Caco-2 (cell line): ENCODE measurements around the gene XAF1. TPM values are rescaled to one million over a fixed set of nuclear protein-coding genes. Genes with fewer than 3 reads are reported as not detected.

Experiments used
- BruUV-seq: library from RNA; stranded (reverse); fragments of 400-500 nt; replicated peaks from 2 replicates; lab custom pipeline; 2021; lab: Mats Ljungman, UMichigan
- CTCF ChIA-PET: fragments of 300-600 bp; sonication (Branson Sonifier 250); formaldehyde crosslinking; loops from one replicate; lab custom pipeline; 2022; ENCODE audit warnings: antibody characterized with exemption; lab: Charles Lee
- POLR2A ChIA-PET: fragments of 300-600 bp; sonication (Branson Sonifier 250); formaldehyde crosslinking; loops from one replicate; lab custom pipeline; 2022; ENCODE audit warnings: antibody characterized with exemption; lab: Charles Lee
- DNase-seq, 2 experiments: peaks; one replicate each; pipeline versions ENCODE4 v3.0.0 to v3.0.0-alpha.2; 2020 to 2022
- H3K27me3 ChIP-seq: replicated peaks from 2 replicates; pipeline ENCODE4 v1.6.0; 2011; ENCODE audit warnings: low read length; ENCODE audit not compliant: control insufficient read depth, insufficient read depth
- H3K36me3 ChIP-seq: 2 replicates; pipeline ENCODE4 v1.5.1; 2011; ENCODE audit warnings: low read length; ENCODE audit not compliant: control insufficient read depth, insufficient read depth
- H3K4me1 ChIP-seq: fragments of 250-450 bp; sonication (Bioruptor Pico); 2 replicates; pipeline ENCODE4 v1.5.1; 2020; ENCODE audit warnings: mild to moderate bottlenecking
- H3K4me3 ChIP-seq: 2 replicates; pipeline ENCODE4 v1.5.1; 2011; ENCODE audit warnings: low read depth, mild to moderate bottlenecking, control low read depth, low read length
- H3K9me3 ChIP-seq: fragments of 250-450 bp; sonication (Bioruptor Pico); 2 replicates; pipeline ENCODE4 v1.5.1; 2020; ENCODE audit warnings: mild to moderate bottlenecking, moderate library complexity
- H3K27ac Mint-ChIP-seq: one replicate; pipeline ENCODE4 v1.8.0; 2022; ENCODE audit warnings: mixed read lengths; ENCODE audit not compliant: unreplicated experiment
- H3K27me3 Mint-ChIP-seq: one replicate; pipeline ENCODE4 v1.8.0; 2022; ENCODE audit warnings: mixed read lengths; ENCODE audit not compliant: insufficient read depth, unreplicated experiment
- H3K36me3 Mint-ChIP-seq: one replicate; pipeline ENCODE4 v1.8.0; 2022; ENCODE audit warnings: mild to moderate bottlenecking, mixed read lengths; ENCODE audit not compliant: insufficient read depth, unreplicated experiment
- H3K4me1 Mint-ChIP-seq: one replicate; pipeline ENCODE4 v1.8.0; 2022; ENCODE audit warnings: low read depth, mixed read lengths; ENCODE audit not compliant: unreplicated experiment
- H3K4me3 Mint-ChIP-seq: one replicate; pipeline ENCODE4 v1.8.0; 2022; ENCODE audit warnings: mild to moderate bottlenecking, moderate library complexity, mixed read lengths; ENCODE audit not compliant: unreplicated experiment
- H3K9me3 Mint-ChIP-seq: one replicate; pipeline ENCODE4 v1.8.0; 2022; ENCODE audit warnings: mixed read lengths; ENCODE audit not compliant: unreplicated experiment
- intact Hi-C: fragments of 100-400 bp; cut with micrococcal nuclease; formaldehyde crosslinking; loops from one replicate; pipeline ENCODE4 v1.10.0; 2022; ENCODE audit not compliant: unreplicated experiment
- total RNA-seq: library from RNA; stranded (reverse); gene quantifications from 2 replicates; pipeline ENCODE4 v1.2.3, GENCODE V29; 2022
- TF ChIP-seq, protein P1 (sequence below), 2 experiments: fragments of 200-600 bp in 1 of 2; IDR thresholded peaks; 1 replicate in 1 of 2; 2 replicates in 1 of 2; pipeline versions ENCODE4 v1.5.1 to v1.8.0; 2011 to 2022; ENCODE audit warnings: antibody characterized with exemption in 1 of 2, control low read depth in 1 of 2, inconsistent platforms in 1 of 2, low read depth in 1 of 2, low read length in 1 of 2, mild to moderate bottlenecking in 1 of 2, moderate library complexity in 1 of 2; ENCODE audit not compliant: insufficient read depth in 1 of 2, severe bottlenecking in 1 of 2, unreplicated experiment in 1 of 2

Gene XAF1
- total RNA-seq, 1 experiment from 2014 or later: 0.25 TPM

DNA sequence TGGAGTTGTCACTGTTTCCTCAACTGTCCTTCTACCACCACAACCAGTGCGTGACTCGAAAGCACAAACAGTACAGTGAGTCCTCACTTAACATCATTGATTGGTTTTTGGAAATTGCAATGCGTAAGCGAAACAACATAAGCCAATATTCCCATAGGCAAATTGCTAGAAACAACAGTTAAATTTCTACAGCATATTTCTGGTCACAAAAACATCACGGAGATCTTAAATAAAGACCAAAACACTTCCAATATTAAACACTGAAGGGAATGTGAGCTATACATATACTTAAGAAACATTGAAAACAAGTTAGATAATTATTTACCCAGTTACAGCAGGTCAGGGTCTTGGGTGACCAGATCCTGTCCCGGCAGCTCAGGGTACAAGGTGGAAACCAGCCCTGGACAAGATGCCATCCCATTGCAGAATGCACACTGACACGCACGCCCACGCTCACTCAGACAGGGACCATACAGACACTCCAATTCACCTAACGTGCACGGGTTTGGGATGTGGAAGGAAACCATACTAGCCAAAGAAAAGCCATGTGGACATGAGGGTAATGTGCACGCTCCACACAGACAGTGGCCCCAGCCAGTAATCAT lies 47.4 kb upstream of the XAF1 start:
- no peaks in the 10 kb centered on the region for H3K9me3 Mint-ChIP-seq
- CTCF ChIA-PET: no interaction called here
- H3K36me3 Mint-ChIP-seq: no peaks in the 10 kb centered on the region
- H3K4me3 ChIP-seq: no peak overlapping the region
- H3K4me3 Mint-ChIP-seq: no peak overlapping the region
- H3K4me1 ChIP-seq: no peaks in the 10 kb centered on the region
- no peaks in the 10 kb centered on the region for H3K27me3 Mint-ChIP-seq
- no peaks in the 10 kb centered on the region for H3K36me3 ChIP-seq
- intact Hi-C loops: no loop called here
- no peak for DNase-seq
- H3K4me1 Mint-ChIP-seq: peaks cover 5% of the 10 kb centered on the region
- POLR2A ChIA-PET: no interaction called here
- H3K27ac Mint-ChIP-seq: no peak overlapping the region
- no TSS peak for BruUV-seq
- no peaks in the 10 kb centered on the region for H3K9me3 ChIP-seq
- TF ChIP-seq, protein P1, sequence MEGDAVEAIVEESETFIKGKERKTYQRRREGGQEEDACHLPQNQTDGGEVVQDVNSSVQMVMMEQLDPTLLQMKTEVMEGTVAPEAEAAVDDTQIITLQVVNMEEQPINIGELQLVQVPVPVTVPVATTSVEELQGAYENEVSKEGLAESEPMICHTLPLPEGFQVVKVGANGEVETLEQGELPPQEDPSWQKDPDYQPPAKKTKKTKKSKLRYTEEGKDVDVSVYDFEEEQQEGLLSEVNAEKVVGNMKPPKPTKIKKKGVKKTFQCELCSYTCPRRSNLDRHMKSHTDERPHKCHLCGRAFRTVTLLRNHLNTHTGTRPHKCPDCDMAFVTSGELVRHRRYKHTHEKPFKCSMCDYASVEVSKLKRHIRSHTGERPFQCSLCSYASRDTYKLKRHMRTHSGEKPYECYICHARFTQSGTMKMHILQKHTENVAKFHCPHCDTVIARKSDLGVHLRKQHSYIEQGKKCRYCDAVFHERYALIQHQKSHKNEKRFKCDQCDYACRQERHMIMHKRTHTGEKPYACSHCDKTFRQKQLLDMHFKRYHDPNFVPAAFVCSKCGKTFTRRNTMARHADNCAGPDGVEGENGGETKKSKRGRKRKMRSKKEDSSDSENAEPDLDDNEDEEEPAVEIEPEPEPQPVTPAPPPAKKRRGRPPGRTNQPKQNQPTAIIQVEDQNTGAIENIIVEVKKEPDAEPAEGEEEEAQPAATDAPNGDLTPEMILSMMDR (IDR thresholded peaks at IDR 0.05; ENCODE audit: insufficient read depth in 1 of 2, low read depth in 1 of 2, low read length in 1 of 2, severe bottlenecking in 1 of 2, unreplicated experiment in 1 of 2): no peak
- H3K27me3 ChIP-seq: no peaks in the 10 kb centered on the region

DNA sequence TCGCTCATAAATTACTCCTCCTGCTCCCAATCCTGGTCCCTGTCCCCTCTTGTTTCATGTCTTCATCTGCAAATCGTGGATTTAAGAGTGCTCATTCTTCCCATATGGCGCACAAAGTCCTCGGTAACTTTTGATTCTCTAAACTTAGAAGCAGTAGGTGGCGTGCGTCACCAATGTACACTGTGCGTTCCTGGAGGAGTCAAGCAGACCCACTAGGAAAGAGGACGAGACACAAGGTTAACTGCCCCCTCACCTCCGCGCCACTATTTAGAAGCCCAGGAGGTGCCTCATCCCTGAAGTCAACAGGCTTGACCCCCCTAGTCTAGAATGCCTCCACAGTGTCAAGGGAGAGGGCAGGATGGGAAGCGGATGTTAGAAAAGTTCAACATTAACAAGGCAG lies 45.5 kb upstream of the XAF1 start:
- Histone ChIP-seq H3K9me3 (no peaks in the 10 kb centered on the region), H3K27me3 (no peaks in the 10 kb centered on the region), H3K4me3 (no peak overlapping the region), H3K4me1 (no peaks in the 10 kb centered on the region), H3K36me3 (no peaks in the 10 kb centered on the region)
- DNase-seq: no peak
- intact Hi-C loops: loop anchor here (5.0 kb wide), 1 partner anchor 43 kb away; no protein-coding TSS in a partner anchor
- no peaks in the 10 kb centered on the region for H3K9me3 Mint-ChIP-seq
- H3K4me3 Mint-ChIP-seq: no peak overlapping the region
- ChIA-PET CTCF (no interaction called here), POLR2A (no interaction called here)
- H3K4me1 Mint-ChIP-seq: no peaks in the 10 kb centered on the region
- TF ChIP-seq, protein P1 (IDR thresholded peaks at IDR 0.05; ENCODE audit: insufficient read depth in 1 of 2, low read depth in 1 of 2, low read length in 1 of 2, severe bottlenecking in 1 of 2, unreplicated experiment in 1 of 2): no peak
- H3K27me3 Mint-ChIP-seq: no peaks in the 10 kb centered on the region
- BruUV-seq: no TSS peak
- no peaks in the 10 kb centered on the region for H3K36me3 Mint-ChIP-seq
- no peak overlapping the region for H3K27ac Mint-ChIP-seq

DNA sequence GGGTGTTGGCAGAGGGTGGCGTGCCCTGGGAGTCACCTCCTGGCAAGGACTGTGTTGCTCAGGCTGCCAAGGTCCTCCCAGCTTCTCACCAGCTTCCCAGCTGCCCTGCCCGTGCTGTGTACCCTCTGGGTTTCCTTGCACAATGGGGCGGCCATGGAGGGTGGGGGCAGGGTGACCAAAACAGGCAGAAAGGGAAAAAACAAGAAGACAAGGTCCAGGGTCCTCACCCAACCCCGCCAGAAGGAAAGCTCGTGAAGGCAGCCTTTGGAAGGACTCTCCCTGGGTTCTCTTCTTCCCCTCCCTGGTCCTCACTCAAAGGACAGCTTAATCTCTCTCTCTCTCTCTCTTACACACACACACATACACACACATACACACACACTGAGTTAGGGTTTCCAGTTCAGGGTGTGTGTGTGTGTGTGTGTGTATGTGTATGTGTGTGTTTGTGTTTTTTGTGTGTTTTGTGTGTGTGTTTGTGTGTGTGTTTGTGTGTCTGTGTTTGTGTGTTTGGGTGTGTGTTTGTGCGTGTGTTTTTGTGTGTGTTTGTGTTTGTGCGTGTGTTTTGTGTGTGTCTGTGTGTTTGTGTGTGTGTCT lies 44.7 kb upstream of the XAF1 start:
- Histone ChIP-seq H3K4me3 (no peak overlapping the region), H3K27me3 (no peaks in the 10 kb centered on the region), H3K36me3 (no peaks in the 10 kb centered on the region), H3K4me1 (no peaks in the 10 kb centered on the region), H3K9me3 (no peaks in the 10 kb centered on the region)
- no TSS peak for BruUV-seq
- intact Hi-C loops: loop anchor here (5.0 kb wide), 1 partner anchor 44 kb away; no protein-coding TSS in a partner anchor
- no peaks in the 10 kb centered on the region for H3K9me3 Mint-ChIP-seq
- TF ChIP-seq, protein P1 (IDR thresholded peaks at IDR 0.05; ENCODE audit: insufficient read depth in 1 of 2, low read depth in 1 of 2, low read length in 1 of 2, severe bottlenecking in 1 of 2, unreplicated experiment in 1 of 2): no peak
- H3K4me1 Mint-ChIP-seq: no peaks in the 10 kb centered on the region
- no peaks in the 10 kb centered on the region for H3K36me3 Mint-ChIP-seq
- ChIA-PET POLR2A (no interaction called here), CTCF (no interaction called here)
- no peak for DNase-seq
- H3K27me3 Mint-ChIP-seq: no peaks in the 10 kb centered on the region
- no peak overlapping the region for H3K4me3 Mint-ChIP-seq
- no peak overlapping the region for H3K27ac Mint-ChIP-seq
